HCT116 (cell line): ENCODE data around the gene SLC2A4. TPM values are rescaled to one million over a fixed set of nuclear protein-coding genes. Genes with fewer than 3 reads are reported as not detected.
"Not testable (repeated sequence)": the region's sequence is repeated elsewhere in the genome, so short reads cannot be mapped to it uniquely, and the experiment has no call there.

Source experiments
- ATAC-seq: fragments of 200-7000 bp; cut with Tn5 transposase; 2 replicates; pipeline ENCODE4 v1.9.1; 2020; ENCODE audit warnings: mild to moderate bottlenecking, moderate library complexity
- BruUV-seq: library from RNA; stranded (reverse); fragments of 400-500 nt; replicated peaks from 2 replicates; lab custom pipeline; 2021; lab: Mats Ljungman, UMichigan
- CTCF ChIA-PET: fragments of 300-600 bp; sonication (Branson Sonifier 250); formaldehyde crosslinking; loops from one replicate; lab custom pipeline; 2021; ENCODE audit warnings: antibody characterized with exemption; lab: Charles Lee
- POLR2A ChIA-PET: fragments of 300-600, 350-600 bp; sonication (Branson Sonifier 250); formaldehyde crosslinking; loops from one replicate; lab custom pipeline; 2021; ENCODE audit warnings: antibody characterized with exemption; lab: Charles Lee
- RAD21 ChIA-PET, 2 experiments: fragments of 300-600 bp; sonication (Branson Sonifier 250); formaldehyde crosslinking; loops; one replicate each; lab custom pipeline; 2023; ENCODE audit warnings: low total read pairs in 2 of 2; ENCODE audit not compliant: uncharacterized antibody in 2 of 2, unreplicated experiment in 2 of 2, low non-redundant PET in 1 of 2; lab: Charles Lee
- DNase-seq: peaks from one replicate; pipeline ENCODE4 v3.0.0-alpha.2; 2010; ENCODE audit warnings: low read depth, low spot score
- H2AFZ ChIP-seq: fragments of 200-600 bp; shearing (Covaris generic), sonication (generic); 2 replicates; pipeline ENCODE4 v1.6.1; 2017; ENCODE audit warnings: low read depth, mixed run types, mixed read lengths, antibody characterized with exemption, low read length; ENCODE audit not compliant: poor library complexity, severe bottlenecking
- H3K27ac ChIP-seq: 2 replicates; pipeline ENCODE4 v1.5.1; 2012; ENCODE audit warnings: low read depth, low read length
- H3K27me3 ChIP-seq: fragments of 200-600 bp; sonication (generic); 2 replicates; pipeline ENCODE4 v1.6.1; 2016; ENCODE audit warnings: mixed run types, low read length, mixed read lengths; ENCODE audit not compliant: insufficient read depth
- H3K36me3 ChIP-seq, 2 experiments: fragments of 200-500 bp in 1 of 2; fragments of 200-600 bp in 1 of 2; sonication (Bioruptor generic) in 1 of 2; sonication (generic) in 1 of 2; 2 replicates each; pipeline versions ENCODE4 v1.5.1 to v1.6.1; 2014 to 2016; ENCODE audit warnings: low read length in 2 of 2, inconsistent platforms in 1 of 2, mixed read lengths in 1 of 2, mixed run types in 1 of 2; ENCODE audit not compliant: insufficient read depth in 2 of 2, control insufficient read depth in 1 of 2
- H3K4me1 ChIP-seq, 2 experiments: fragments of 200-600 bp in 1 of 2; sonication (generic) in 1 of 2; 2 replicates each; pipeline versions ENCODE4 v1.5.1 to v1.6.1; 2012 to 2017; ENCODE audit warnings: low read length in 2 of 2, inconsistent platforms in 1 of 2, mild to moderate bottlenecking in 1 of 2, mixed read lengths in 1 of 2, mixed run types in 1 of 2, moderate library complexity in 1 of 2; ENCODE audit not compliant: insufficient read depth in 2 of 2, control insufficient read depth in 1 of 2
- H3K4me2 ChIP-seq: fragments of 200-600 bp; sonication (generic); 2 replicates; pipeline ENCODE4 v1.6.1; 2017; ENCODE audit warnings: mixed run types, low read length, mixed read lengths
- H3K4me3 ChIP-seq, 2 experiments: fragments of 200-600 bp in 1 of 2; sonication (generic) in 1 of 2; replicated peaks in 1 of 2; 2 replicates each; pipeline ENCODE4 v1.5.1; 2011 to 2016; ENCODE audit warnings: low read length in 2 of 2, control low read depth in 1 of 2, low read depth in 1 of 2, mild to moderate bottlenecking in 1 of 2, mixed read lengths in 1 of 2, mixed run types in 1 of 2
- H3K79me2 ChIP-seq: fragments of 200-600 bp; sonication (generic); 2 replicates; pipeline ENCODE4 v1.6.1; 2017; ENCODE audit warnings: mild to moderate bottlenecking, mixed run types, low read length, moderate library complexity, mixed read lengths; ENCODE audit not compliant: insufficient read depth
- H3K9ac ChIP-seq: fragments of 200-600 bp; sonication (generic); 2 replicates; pipeline ENCODE4 v1.6.1; 2016; ENCODE audit warnings: low read length, mixed read lengths
- H3K9me2 ChIP-seq: fragments of 200-600 bp; sonication (generic), shearing (Covaris generic); 2 replicates; pipeline ENCODE4 v1.6.1; 2017; ENCODE audit warnings: mixed run types, mild to moderate bottlenecking, moderate library complexity; ENCODE audit not compliant: insufficient read depth
- H3K9me3 ChIP-seq, 2 experiments: fragments of 200-500 bp in 1 of 2; fragments of 200-600 bp in 1 of 2; sonication (Bioruptor generic) in 1 of 2; sonication (generic) in 1 of 2; 2 replicates each; pipeline ENCODE4 v1.6.1; 2014 to 2017; ENCODE audit warnings: low read length in 2 of 2, mixed read lengths in 2 of 2, inconsistent platforms in 1 of 2, low read depth in 1 of 2, mild to moderate bottlenecking in 1 of 2, mixed run types in 1 of 2, moderate library complexity in 1 of 2; ENCODE audit not compliant: control insufficient read depth in 1 of 2, insufficient read depth in 1 of 2
- H4K20me1 ChIP-seq: fragments of 200-600 bp; sonication (generic), shearing (Covaris generic); 2 replicates; pipeline ENCODE4 v1.6.1; 2017; ENCODE audit warnings: mixed run types, mild to moderate bottlenecking, moderate library complexity; ENCODE audit not compliant: insufficient read depth
- CBX3 ChIP-seq: IDR thresholded peaks from 2 replicates; pipeline ENCODE4 v1.6.1; 2012; ENCODE audit warnings: low read depth
- CTCF ChIP-seq, 3 experiments: fragments of 200-600 bp in 1 of 3; sonication (generic) in 1 of 3; IDR thresholded peaks in 2 of 3; conservative IDR thresholded peaks in 1 of 3; 2 replicates each; pipeline ENCODE4 v1.5.1; 2012 to 2017; ENCODE audit warnings: low read depth in 2 of 3, low read length in 2 of 3, antibody characterized with exemption in 1 of 3, borderline replicate concordance in 1 of 3, control low read depth in 1 of 3, mild to moderate bottlenecking in 1 of 3, mixed read lengths in 1 of 3, mixed run types in 1 of 3, moderate library complexity in 1 of 3; ENCODE audit not compliant: insufficient read depth in 1 of 3
- EGR1 ChIP-seq: IDR thresholded peaks from 2 replicates; pipeline ENCODE4 v1.6.1; 2012; ENCODE audit warnings: low read depth
- EZH2 ChIP-seq: fragments of 200-600 bp; sonication (generic); IDR thresholded peaks from 2 replicates; pipeline ENCODE4 v1.6.1; 2017; ENCODE audit warnings: antibody characterized with exemption, mixed run types
- EZH2phosphoT487 ChIP-seq: fragments of 200-600 bp; IDR thresholded peaks from 2 replicates; pipeline ENCODE4 v1.6.1; 2018; ENCODE audit warnings: antibody characterized with exemption, borderline replicate concordance
- FOSL1 ChIP-seq: IDR thresholded peaks from 2 replicates; pipeline ENCODE4 v1.6.1; 2012; ENCODE audit warnings: low read depth
- JUND ChIP-seq: IDR thresholded peaks from 2 replicates; pipeline ENCODE4 v1.6.1; 2012
- MAX ChIP-seq: IDR thresholded peaks from 2 replicates; pipeline ENCODE4 v1.6.1; 2012
- POLR2A ChIP-seq: IDR thresholded peaks from 2 replicates; pipeline ENCODE4 v1.7.0; 2011; ENCODE audit warnings: borderline replicate concordance; ENCODE audit not compliant: insufficient read depth, insufficient read length; ENCODE audit errors: extremely low read depth
- POLR2AphosphoS5 ChIP-seq: IDR thresholded peaks from 2 replicates; pipeline ENCODE4 v1.6.1; 2011; ENCODE audit warnings: mild to moderate bottlenecking, low read depth, low read length, moderate library complexity
- RAD21 ChIP-seq: IDR thresholded peaks from 2 replicates; pipeline ENCODE4 v1.6.1; 2012; ENCODE audit warnings: low read depth, mild to moderate bottlenecking
- REST ChIP-seq: IDR thresholded peaks from 2 replicates; pipeline ENCODE4 v1.6.1; 2012; ENCODE audit warnings: low read depth
- SP1 ChIP-seq: IDR thresholded peaks from 2 replicates; pipeline ENCODE4 v1.6.1; 2012; ENCODE audit warnings: low read depth
- SRF ChIP-seq: IDR thresholded peaks from 2 replicates; pipeline ENCODE4 v1.6.1; 2012; ENCODE audit warnings: low read depth
- YY1 ChIP-seq: IDR thresholded peaks from 2 replicates; pipeline ENCODE4 v1.6.1; 2011; ENCODE audit warnings: low read length, low read depth, moderate library complexity, mild to moderate bottlenecking; ENCODE audit not compliant: insufficient replicate concordance; ENCODE audit errors: extremely low read depth
- ZFX ChIP-seq: fragments of 450-650 bp; IDR thresholded peaks from 2 replicates; pipeline ENCODE4 v1.6.1; 2017
- ZNF274 ChIP-seq: fragments of 200-500 bp; sonication (Bioruptor generic); IDR thresholded peaks from 2 replicates; pipeline ENCODE4 v1.6.1; 2014; ENCODE audit warnings: mild to moderate bottlenecking, low read depth, low read length, inconsistent platforms
- intact Hi-C: fragments of 100-400 bp; cut with micrococcal nuclease; formaldehyde crosslinking; loops from 2 replicates; pipeline ENCODE4 v1.10.0; 2022
- total RNA-seq: library from RNA; stranded (reverse); gene quantifications from one replicate; pipeline ENCODE4 v1.2.1, GENCODE V29; 2021; ENCODE audit not compliant: unreplicated experiment

Gene SLC2A4
- total RNA-seq, 1 experiment from 2014 or later, result 2.5 TPM

- Histone ChIP-seq H3K9me3 (no peaks in the 10 kb centered on the region), H3K27me3 (no peaks in the 10 kb centered on the region), H3K4me3 (no peak overlapping the region), H3K36me3 (no peaks in the 10 kb centered on the region), H3K9me2 (no peaks in the 10 kb centered on the region), H4K20me1 (no peaks in the 10 kb centered on the region), H3K79me2 (no peaks in the 10 kb centered on the region), H2AFZ (no peak overlapping the region), H3K4me2 (no peak overlapping the region), H3K27ac (no peak overlapping the region), H3K4me1 (peaks cover 3 to 17% of the 10 kb centered on the region in 2 experiments; a peak in 3 of 4 replicates), H3K9ac (no peak overlapping the region)
- ChIA-PET POLR2A (no interaction called here), RAD21 (no interaction called here), CTCF (no interaction called here)
- no peak for DNase-seq
- ATAC-seq, result no peak
- TF ChIP-seq CBX3, result no peak
- no peak for TF ChIP-seq MAX
- no peak for TF ChIP-seq REST
- TF ChIP-seq JUND, result no peak
- TF ChIP-seq ZNF274, result no peak
- no peak for TF ChIP-seq POLR2A
- no peak for TF ChIP-seq CTCF (IDR thresholded peaks at IDR 0.05 in 2 of 3, conservative IDR thresholded peaks at IDR 0.05 in 1 of 3; ENCODE audit: borderline replicate concordance in 1 of 3, insufficient read depth in 1 of 3, low read depth in 2 of 3, low read length in 2 of 3)
- TF ChIP-seq SRF, result no peak
- TF ChIP-seq SP1, result no peak
- no peak for TF ChIP-seq RAD21
- no peak for TF ChIP-seq POLR2AphosphoS5
- TF ChIP-seq YY1, result no peak
- no peak for TF ChIP-seq ZFX
- no peak for TF ChIP-seq FOSL1
- TF ChIP-seq EZH2phosphoT487, result no peak
- TF ChIP-seq EGR1, result no peak
- no peak for TF ChIP-seq EZH2
- intact Hi-C loops, result no loop called here
- BruUV-seq, result no TSS peak
Observed at GRCh38 chr17:7334938-7335538, 53.5 kb downstream of the SLC2A4 start.

- DNase-seq, intact Hi-C loops, H3K9me3 ChIP-seq, RAD21 ChIA-PET, H3K9ac ChIP-seq, H3K4me1 ChIP-seq, H3K27ac ChIP-seq, H3K36me3 ChIP-seq, H3K9me2 ChIP-seq, BruUV-seq, H3K4me2 ChIP-seq, H4K20me1 ChIP-seq, H2AFZ ChIP-seq, H3K27me3 ChIP-seq, H3K4me3 ChIP-seq, CTCF ChIA-PET, H3K79me2 ChIP-seq, ATAC-seq: not testable (repeated sequence)
- POLR2A ChIA-PET, result interaction anchor here (0.9 kb wide), 2 partner anchors 23 to 68 kb away, joined by 3 read pairs; partner anchors contain the start of gene TMEM256
Observed at GRCh38 chr17:7335765-7336164, 54.2 kb downstream of the SLC2A4 start.
